Breast epithelium (tissue), 4 donors: ENCODE results near the gene PARD3B. TPM values are rescaled to one million over a fixed set of nuclear protein-coding genes. Genes with fewer than 3 reads are reported as not detected.

Experiments
- DNase-seq, 2 donors: peaks; one replicate each; pipeline ENCODE4 v3.0.0-alpha.2; 2019; ENCODE audit warnings: low spot score in 2 of 2
- H3K27ac ChIP-seq, 2 donors: fragments of 200-600 bp; sonication (generic) in 1 of 2; one replicate each; pipeline ENCODE4 v1.5.1; 2016 to 2019; ENCODE audit warnings: mild to moderate bottlenecking in 1 of 2
- H3K27me3 ChIP-seq, 2 donors: fragments of 200-600 bp; sonication (generic) in 1 of 2; one replicate each; pipeline versions ENCODE4 v1.5.1 to v1.6.0; 2017 to 2019; ENCODE audit warnings: control low read depth in 1 of 2, mild to moderate bottlenecking in 1 of 2
- H3K36me3 ChIP-seq: fragments of 200-600 bp; one replicate; pipeline ENCODE4 v1.5.1; 2019
- H3K4me1 ChIP-seq, 2 donors: fragments of 200-600 bp; sonication (generic); one replicate each; pipeline ENCODE4 v1.5.1; 2016 to 2019; ENCODE audit warnings: control low read depth in 1 of 2
- H3K4me3 ChIP-seq, 3 donors: fragments of 200-600 bp; sonication (generic); 1 replicate in 2 of 3; 2 replicates in 1 of 3; pipeline ENCODE4 v1.5.1; 2016 to 2019; ENCODE audit warnings: mild to moderate bottlenecking in 3 of 3, moderate library complexity in 2 of 3
- H3K9me3 ChIP-seq, 2 donors: fragments of 200-600 bp; sonication (generic) in 1 of 2; one replicate each; pipeline ENCODE4 v1.5.1; 2016 to 2019; ENCODE audit warnings: control low read depth in 1 of 2
- POLR2A ChIP-seq: fragments of 450-650 bp; IDR thresholded peaks from one replicate; pipeline ENCODE4 v1.6.1; 2016; ENCODE audit warnings: antibody characterized with exemption, mild to moderate bottlenecking, moderate library complexity
- POLR2AphosphoS5 ChIP-seq, 3 donors: sonication (generic); formaldehyde crosslinking; IDR thresholded peaks; one replicate each; pipeline ENCODE4 v1.6.1; 2017; ENCODE audit warnings: antibody characterized with exemption in 3 of 3
- intact Hi-C: fragments of 100-400 bp; cut with DNase I; formaldehyde crosslinking; loops from one replicate; pipeline ENCODE4 v1.15.1; 2023; ENCODE audit warnings: low total_unique reads
- total RNA-seq, 3 donors: library from RNA; depleted of rRNA; stranded (reverse); fragments of >200 nt; gene quantifications; one replicate each; pipeline ENCODE4 v1.1.0, GENCODE V29; 2016
- TF ChIP-seq, protein P1 (sequence below), 3 donors: fragments of 450-650 bp; IDR thresholded peaks; one replicate each; pipeline ENCODE4 v1.5.1; 2016 to 2017; ENCODE audit warnings: antibody characterized with exemption in 3 of 3, mild to moderate bottlenecking in 3 of 3, moderate library complexity in 3 of 3

The PARD3B gene
- total RNA-seq, 3 donors from 2014 or later = 24.6 to 66.2 (median 25.9) TPM

DNA sequence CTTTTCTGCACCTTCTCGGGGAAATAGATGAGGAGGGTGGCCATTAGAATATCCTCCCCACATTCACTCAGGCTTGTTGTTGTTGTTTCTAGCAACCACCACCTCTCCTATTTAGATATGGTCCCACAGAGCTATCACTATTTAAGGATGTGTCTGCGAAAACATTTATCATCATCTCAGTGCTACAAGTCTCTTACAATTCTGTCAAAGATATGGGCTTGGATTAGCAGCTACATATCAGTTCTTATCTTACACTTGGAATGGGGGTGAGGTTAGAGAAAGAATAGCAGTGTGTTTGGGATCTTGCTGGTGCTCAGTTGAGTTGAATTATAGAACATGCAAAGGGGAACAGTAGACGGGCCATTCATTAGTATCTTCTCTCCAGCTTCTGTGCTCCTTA lies 546.1 kb downstream of the PARD3B start:
- DNase-seq = no peak
- no peaks in the 10 kb centered on the region for H3K9me3 ChIP-seq
- intact Hi-C loops = no loop called here
- H3K36me3 ChIP-seq = no peaks in the 10 kb centered on the region
- H3K27me3 ChIP-seq = no peaks in the 10 kb centered on the region
- H3K4me1 ChIP-seq = no peaks in the 10 kb centered on the region
- H3K4me3 ChIP-seq = no peak overlapping the region
- no peak overlapping the region for H3K27ac ChIP-seq
- TF ChIP-seq POLR2A = no peak

DNA sequence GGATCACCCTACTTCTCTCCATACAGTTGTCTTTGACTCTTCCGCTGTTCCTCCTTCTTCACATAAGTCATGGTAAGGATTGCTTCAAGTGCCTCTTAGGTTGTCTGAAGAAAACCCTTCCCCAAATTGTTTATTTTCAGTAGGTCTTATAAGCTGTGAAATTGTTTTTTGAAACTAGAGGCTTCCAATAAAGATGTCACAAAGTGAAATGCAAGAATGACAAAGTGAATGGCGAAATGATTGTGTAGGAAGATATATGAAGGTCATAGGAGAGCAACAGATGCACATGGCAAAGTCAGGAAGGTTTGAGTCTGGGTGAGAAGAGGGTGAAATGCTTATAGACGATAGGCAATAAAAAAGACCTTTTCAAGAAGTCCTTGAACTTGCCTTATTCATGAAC lies 548.8 kb downstream of the PARD3B start:
- no peaks in the 10 kb centered on the region for H3K27me3 ChIP-seq
- no peak for DNase-seq
- H3K9me3 ChIP-seq = no peaks in the 10 kb centered on the region
- TF ChIP-seq POLR2AphosphoS5 (IDR thresholded peaks at IDR 0.05) (no peak), POLR2A (no peak)
- TF ChIP-seq, protein P1, sequence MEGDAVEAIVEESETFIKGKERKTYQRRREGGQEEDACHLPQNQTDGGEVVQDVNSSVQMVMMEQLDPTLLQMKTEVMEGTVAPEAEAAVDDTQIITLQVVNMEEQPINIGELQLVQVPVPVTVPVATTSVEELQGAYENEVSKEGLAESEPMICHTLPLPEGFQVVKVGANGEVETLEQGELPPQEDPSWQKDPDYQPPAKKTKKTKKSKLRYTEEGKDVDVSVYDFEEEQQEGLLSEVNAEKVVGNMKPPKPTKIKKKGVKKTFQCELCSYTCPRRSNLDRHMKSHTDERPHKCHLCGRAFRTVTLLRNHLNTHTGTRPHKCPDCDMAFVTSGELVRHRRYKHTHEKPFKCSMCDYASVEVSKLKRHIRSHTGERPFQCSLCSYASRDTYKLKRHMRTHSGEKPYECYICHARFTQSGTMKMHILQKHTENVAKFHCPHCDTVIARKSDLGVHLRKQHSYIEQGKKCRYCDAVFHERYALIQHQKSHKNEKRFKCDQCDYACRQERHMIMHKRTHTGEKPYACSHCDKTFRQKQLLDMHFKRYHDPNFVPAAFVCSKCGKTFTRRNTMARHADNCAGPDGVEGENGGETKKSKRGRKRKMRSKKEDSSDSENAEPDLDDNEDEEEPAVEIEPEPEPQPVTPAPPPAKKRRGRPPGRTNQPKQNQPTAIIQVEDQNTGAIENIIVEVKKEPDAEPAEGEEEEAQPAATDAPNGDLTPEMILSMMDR (IDR thresholded peaks at IDR 0.05) = no peak
- no peak overlapping the region for H3K4me3 ChIP-seq
- H3K36me3 ChIP-seq = no peaks in the 10 kb centered on the region
- no peaks in the 10 kb centered on the region for H3K4me1 ChIP-seq
- no peak overlapping the region for H3K27ac ChIP-seq
- intact Hi-C loops = no loop called here

DNA sequence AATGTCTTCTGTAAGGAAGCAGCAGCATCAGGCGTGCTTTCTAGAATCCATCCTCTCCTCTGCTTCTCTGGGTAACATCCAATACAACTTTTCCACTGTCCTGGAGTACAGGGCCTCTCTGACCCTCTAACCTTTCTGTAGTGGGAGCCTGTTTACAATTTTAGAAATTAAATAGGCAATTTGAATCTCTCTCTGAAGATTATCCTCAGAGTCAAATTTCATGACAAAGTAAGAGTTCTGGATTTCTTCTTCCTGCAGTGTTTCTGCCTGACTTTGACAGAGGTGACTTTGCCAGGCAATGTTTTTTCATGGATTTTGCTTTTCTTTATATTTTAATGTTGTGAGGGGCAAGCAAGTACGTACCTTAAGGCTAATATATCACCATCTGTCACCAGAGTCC lies 558.4 kb downstream of the PARD3B start:
- Histone ChIP-seq H3K9me3 (no peaks in the 10 kb centered on the region), H3K27me3 (no peaks in the 10 kb centered on the region), H3K36me3 (no peaks in the 10 kb centered on the region), H3K4me1 (no peaks in the 10 kb centered on the region), H3K4me3 (no peak overlapping the region), H3K27ac (no peak overlapping the region)
- intact Hi-C loops = no loop called here
- TF ChIP-seq POLR2AphosphoS5 (IDR thresholded peaks at IDR 0.05) = no peak
- TF ChIP-seq, protein P1 (IDR thresholded peaks at IDR 0.05) = no peak
- TF ChIP-seq POLR2A = no peak
- DNase-seq = no peak

DNA sequence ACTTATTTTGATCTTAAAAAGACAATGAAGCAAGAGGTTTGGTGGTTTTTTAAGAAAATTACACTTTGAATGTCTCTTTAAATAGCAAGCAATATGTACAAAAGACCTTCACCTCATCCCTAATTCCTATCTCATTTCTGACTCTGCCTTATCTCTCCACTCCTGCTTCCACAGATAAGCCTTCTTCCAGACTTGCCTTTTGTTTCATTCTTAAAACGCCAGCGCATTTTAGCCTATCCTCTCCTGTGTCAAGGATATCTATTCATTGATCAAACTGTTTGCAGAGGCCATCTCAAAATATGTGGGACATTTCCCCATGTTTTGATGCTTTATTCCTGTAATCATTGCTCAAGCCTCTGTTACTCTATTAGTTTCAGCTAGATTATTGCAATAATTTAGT lies 562.5 kb downstream of the PARD3B start:
- intact Hi-C loops = no loop called here
- H3K4me1 ChIP-seq = no peaks in the 10 kb centered on the region
- H3K4me3 ChIP-seq = no peak overlapping the region
- H3K27ac ChIP-seq = no peak overlapping the region
- H3K27me3 ChIP-seq = no peaks in the 10 kb centered on the region
- H3K9me3 ChIP-seq = peaks cover 0 to 7% of the 10 kb centered on the region in 2 donors
- DNase-seq = no peak
- TF ChIP-seq, protein P1 (IDR thresholded peaks at IDR 0.05) = no peak
- TF ChIP-seq POLR2A (no peak), POLR2AphosphoS5 (IDR thresholded peaks at IDR 0.05) (no peak)
- H3K36me3 ChIP-seq = no peaks in the 10 kb centered on the region

DNA sequence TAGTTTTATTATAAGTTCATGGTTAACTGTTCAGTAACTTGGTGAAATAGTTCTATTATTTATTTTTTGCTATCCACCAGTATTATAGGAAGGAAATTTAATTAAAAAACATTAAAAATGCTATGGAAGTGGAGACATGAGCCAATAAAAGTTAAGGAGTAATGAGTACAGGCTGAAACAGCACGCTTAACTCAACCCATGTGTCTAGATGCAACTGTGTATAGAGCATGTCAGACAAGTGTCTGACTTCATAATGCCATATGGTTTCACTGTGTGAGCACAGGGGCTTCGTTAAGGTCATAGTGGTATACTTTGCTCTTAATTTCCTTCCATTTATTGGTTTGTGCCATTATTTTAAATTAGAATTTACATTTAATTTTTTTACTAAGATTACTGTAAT lies 570.2 kb downstream of the PARD3B start:
- Histone ChIP-seq H3K27ac (no peak overlapping the region), H3K4me3 (no peak overlapping the region), H3K27me3 (no peaks in the 10 kb centered on the region), H3K4me1 (no peaks in the 10 kb centered on the region), H3K9me3 (peaks cover 0 to 7% of the 10 kb centered on the region in 2 donors), H3K36me3 (no peaks in the 10 kb centered on the region)
- no peak for DNase-seq
- intact Hi-C loops = no loop called here
- TF ChIP-seq, protein P1 (IDR thresholded peaks at IDR 0.05) = no peak
- no peak for TF ChIP-seq POLR2AphosphoS5 (IDR thresholded peaks at IDR 0.05)
- TF ChIP-seq POLR2A = no peak

DNA sequence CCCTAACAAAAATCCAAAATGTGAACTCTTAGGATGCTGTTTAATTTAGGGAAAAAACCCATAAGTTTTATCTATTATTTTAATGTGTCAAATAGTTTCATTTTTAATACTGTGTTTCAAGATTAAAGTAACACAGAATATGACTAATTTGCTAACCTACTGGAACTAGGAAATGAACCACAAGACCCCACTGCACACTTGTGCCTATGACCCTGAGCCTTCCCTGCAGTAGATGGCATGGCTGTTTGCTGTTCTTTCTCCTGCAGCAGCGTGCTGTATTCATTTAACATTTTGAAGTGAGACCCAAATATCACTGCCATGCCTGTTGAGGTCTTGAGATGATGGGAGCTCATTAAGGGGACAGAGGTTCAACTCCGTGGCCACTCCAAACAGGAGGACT lies 571.9 kb downstream of the PARD3B start:
- intact Hi-C loops = no loop called here
- DNase-seq = no peak
- H3K4me3 ChIP-seq = no peak overlapping the region
- no peak overlapping the region for H3K27ac ChIP-seq
- no peaks in the 10 kb centered on the region for H3K4me1 ChIP-seq
- H3K9me3 ChIP-seq = no peaks in the 10 kb centered on the region
- H3K27me3 ChIP-seq = no peaks in the 10 kb centered on the region
- TF ChIP-seq, protein P1 (IDR thresholded peaks at IDR 0.05) = no peak
- TF ChIP-seq POLR2AphosphoS5 (IDR thresholded peaks at IDR 0.05) (no peak), POLR2A (no peak)
- no peaks in the 10 kb centered on the region for H3K36me3 ChIP-seq
